GM23338 (cell line): Measurements from ENCODE around the gene DIO3.

Source experiments
- CTCF ChIP-seq, 2 experiments: fragments of 200-600 bp in 1 of 2; sonication (generic) in 1 of 2; conservative IDR thresholded peaks; 2 replicates each; pipeline versions ENCODE4 v1.5.1 to v1.6.1; 2016 to 2017; ENCODE audit warnings: antibody characterized with exemption in 2 of 2, low read depth in 2 of 2, mild to moderate bottlenecking in 2 of 2, moderate library complexity in 1 of 2
- EZH2phosphoT487 ChIP-seq: fragments of 200-600 bp; sonication (generic); IDR thresholded peaks from one replicate; pipeline ENCODE4 v1.8.1; 2018; ENCODE audit warnings: antibody characterized with exemption; ENCODE audit not compliant: unreplicated experiment
- POLR2AphosphoS5 ChIP-seq: IDR thresholded peaks from 2 replicates; pipeline ENCODE4 v1.6.1; 2016; ENCODE audit warnings: antibody characterized with exemption, low read depth
- REST ChIP-seq: IDR thresholded peaks from one replicate; pipeline ENCODE4 v1.6.1; 2018; ENCODE audit warnings: antibody characterized with exemption; ENCODE audit not compliant: unreplicated experiment

GRCh38 chr14:101577221-101577909 lies 16.1 kb downstream of the DIO3 start:
- no peak for TF ChIP-seq CTCF (conservative IDR thresholded peaks at IDR 0.05; ENCODE audit: low read depth in 2 of 2)
- no peak for TF ChIP-seq POLR2AphosphoS5
- no peak for TF ChIP-seq REST
- TF ChIP-seq EZH2phosphoT487, result no peak
